IMR-90 (cell line): Measurements from ENCODE around the gene PRICKLE2. TPM values are rescaled to one million over a fixed set of nuclear protein-coding genes. Genes with fewer than 3 reads are reported as not detected.
A peak's percentile ranks its signal among the peaks of the same experiment; 100 is the strongest.

Experiments used
- ATAC-seq: fragments of 200-7000 bp; cut with Tn5 transposase; 2 replicates; pipeline ENCODE4 v1.9.1; 2020; ENCODE audit warnings: low read depth, mild to moderate bottlenecking, moderate library complexity
- Bru-seq: library from RNA; stranded (reverse); fragments of 400-500 nt; gene quantifications from one replicate; lab custom pipeline; 2021; lab: Mats Ljungman, UMichigan
- BruChase-seq, 2 experiments: library from RNA; stranded (reverse); fragments of 400-500 nt; gene quantifications; one replicate each; lab custom pipeline; 2021; lab: Mats Ljungman, UMichigan
- BruUV-seq: library from RNA; stranded (reverse); fragments of 400-500 nt; replicated peaks from 2 replicates; lab custom pipeline; 2021; lab: Mats Ljungman, UMichigan
- CTCF ChIA-PET: fragments of 300-600 bp; formaldehyde crosslinking; extraction: SDS; loops from one replicate; lab custom pipeline; 2021; ENCODE audit warnings: antibody characterized with exemption; lab: Yijun Ruan, JAX
- POLR2A ChIA-PET: fragments of 300-600 bp; sonication (Branson Sonifier 250); formaldehyde crosslinking; loops from one replicate; lab custom pipeline; 2022; ENCODE audit warnings: antibody characterized with exemption; ENCODE audit not compliant: unreplicated experiment; lab: Charles Lee
- DNase-seq: peaks from one replicate; pipeline ENCODE4 v3.0.0; 2013
- H2AFZ ChIP-seq: replicated peaks from 2 replicates; pipeline ENCODE3; 2013; ENCODE audit warnings: low read length, mild to moderate bottlenecking; ENCODE audit not compliant: poor library complexity
- H2AK5ac ChIP-seq: 2 replicates; pipeline ENCODE4 v1.6.1; 2013; ENCODE audit warnings: low read depth, low read length, inconsistent platforms
- H2AK9ac ChIP-seq: replicated peaks from 2 replicates; pipeline ENCODE3; 2013; ENCODE audit warnings: mild to moderate bottlenecking, low read depth, low read length, moderate library complexity; ENCODE audit not compliant: poor library complexity
- H2BK120ac ChIP-seq: 2 replicates; pipeline ENCODE4 v1.6.1; 2013; ENCODE audit warnings: low read depth, low read length, inconsistent platforms
- H2BK15ac ChIP-seq: 3 replicates; pipeline ENCODE4 v1.6.1; 2013; ENCODE audit warnings: low read depth, low read length, inconsistent platforms
- H2BK20ac ChIP-seq: 2 replicates; pipeline ENCODE4 v1.6.1; 2013; ENCODE audit warnings: low read depth, mild to moderate bottlenecking, inconsistent platforms, low read length, moderate library complexity
- H2BK5ac ChIP-seq: 2 replicates; pipeline ENCODE4 v1.6.1; 2013; ENCODE audit warnings: mild to moderate bottlenecking, low read depth, low read length, inconsistent platforms; ENCODE audit not compliant: poor library complexity, severe bottlenecking
- H3K14ac ChIP-seq: replicated peaks from 2 replicates; pipeline ENCODE4 v1.6.1; 2013; ENCODE audit warnings: low read depth, low read length, inconsistent platforms
- H3K18ac ChIP-seq: 2 replicates; pipeline ENCODE4 v1.6.1; 2013; ENCODE audit warnings: low read depth, low read length, control low read depth
- H3K23ac ChIP-seq: 2 replicates; pipeline ENCODE4 v1.6.1; 2013; ENCODE audit warnings: low read depth, low read length, inconsistent platforms
- H3K27ac ChIP-seq: 2 replicates; pipeline ENCODE4 v1.5.1; 2013; ENCODE audit warnings: mild to moderate bottlenecking, control low read depth, low read length; ENCODE audit not compliant: insufficient read depth
- H3K27me3 ChIP-seq: 2 replicates; pipeline ENCODE4 v1.6.1; 2013; ENCODE audit warnings: low read length; ENCODE audit not compliant: control insufficient read depth, insufficient read depth
- H3K36me3 ChIP-seq: 2 replicates; pipeline ENCODE4 v1.6.1; 2013; ENCODE audit warnings: low read length, mixed read lengths; ENCODE audit not compliant: control insufficient read depth, insufficient read depth
- H3K4ac ChIP-seq: 2 replicates; pipeline ENCODE4 v1.6.1; 2013; ENCODE audit warnings: low read depth, low read length, inconsistent platforms
- H3K4me1 ChIP-seq: 2 replicates; pipeline ENCODE4 v1.6.1; 2013; ENCODE audit warnings: low read length, mixed read lengths; ENCODE audit not compliant: control insufficient read depth, insufficient read depth
- H3K4me2 ChIP-seq: 2 replicates; pipeline ENCODE4 v1.6.1; 2013; ENCODE audit warnings: low read depth, mild to moderate bottlenecking, control low read depth, low read length, moderate library complexity
- H3K4me3 ChIP-seq: 2 replicates; pipeline ENCODE4 v1.5.1; 2013; ENCODE audit warnings: low read depth, mild to moderate bottlenecking, control low read depth, low read length, moderate library complexity; ENCODE audit not compliant: insufficient read depth
- H3K56ac ChIP-seq: 2 replicates; pipeline ENCODE4 v1.6.1; 2013; ENCODE audit warnings: low read length, inconsistent platforms; ENCODE audit not compliant: insufficient read depth; ENCODE audit errors: extremely low read depth
- H3K79me1 ChIP-seq, 2 experiments: 2 replicates each; pipeline ENCODE4 v1.6.1; 2013; ENCODE audit warnings: low read length in 2 of 2, inconsistent platforms in 1 of 2, low read depth in 1 of 2
- H3K9ac ChIP-seq: 2 replicates; pipeline ENCODE4 v1.6.1; 2013; ENCODE audit warnings: low read depth, low read length, control low read depth
- H3K9me1 ChIP-seq: 2 replicates; pipeline ENCODE4 v1.6.1; 2013; ENCODE audit warnings: low read length, inconsistent platforms; ENCODE audit not compliant: insufficient read depth
- H3K9me3 ChIP-seq: 2 replicates; pipeline ENCODE4 v1.6.1; 2013; ENCODE audit warnings: low read length; ENCODE audit not compliant: control insufficient read depth, insufficient read depth
- H4K20me1 ChIP-seq: 2 replicates; pipeline ENCODE4 v1.6.1; 2013; ENCODE audit warnings: low read length, inconsistent platforms; ENCODE audit not compliant: insufficient read depth
- H4K5ac ChIP-seq: 2 replicates; pipeline ENCODE4 v1.6.1; 2013; ENCODE audit warnings: mild to moderate bottlenecking, low read depth, low read length, control low read depth
- H4K8ac ChIP-seq, 2 experiments: 2 replicates each; pipeline ENCODE4 v1.6.1; 2013; ENCODE audit warnings: low read depth in 2 of 2, low read length in 2 of 2, control low read depth in 1 of 2, inconsistent platforms in 1 of 2
- H4K91ac ChIP-seq: 2 replicates; pipeline ENCODE4 v1.6.1; 2013; ENCODE audit warnings: low read depth, low read length, inconsistent platforms; ENCODE audit not compliant: insufficient read depth
- BHLHE40 ChIP-seq: fragments of 150-350 bp; IDR thresholded peaks from 2 replicates; pipeline ENCODE4 v1.6.1; 2016; ENCODE audit warnings: mild to moderate bottlenecking, low read depth, low read length
- CEBPB ChIP-seq: IDR thresholded peaks from 2 replicates; pipeline ENCODE4 v1.6.1; 2012; ENCODE audit warnings: low read depth, low read length, improper control_type of control experiment
- CTCF ChIP-seq: conservative IDR thresholded peaks from 2 replicates; pipeline ENCODE4 v1.5.1; 2012; ENCODE audit warnings: mild to moderate bottlenecking, low read depth, low read length, improper control_type of control experiment
- FOS ChIP-seq: fragments of 150-350 bp; IDR thresholded peaks from 2 replicates; pipeline ENCODE4 v1.6.1; 2016; ENCODE audit warnings: low read depth, low read length
- MAFK ChIP-seq: IDR thresholded peaks from 2 replicates; pipeline ENCODE4 v1.6.1; 2012; ENCODE audit warnings: low read depth, low read length, improper control_type of control experiment
- MXI1 ChIP-seq: IDR thresholded peaks from 2 replicates; pipeline ENCODE4 v1.6.1; 2012; ENCODE audit warnings: low read depth, mild to moderate bottlenecking, low read length, moderate library complexity, borderline replicate concordance
- POLR2A ChIP-seq: IDR thresholded peaks from 2 replicates; pipeline ENCODE4 v1.6.1; 2012; ENCODE audit warnings: mild to moderate bottlenecking, low read depth, low read length
- RCOR1 ChIP-seq: IDR thresholded peaks from 2 replicates; pipeline ENCODE4 v1.6.1; 2012; ENCODE audit warnings: mild to moderate bottlenecking, low read length, improper control_type of control experiment; ENCODE audit not compliant: insufficient replicate concordance
- RFX5 ChIP-seq: IDR thresholded peaks from 2 replicates; pipeline ENCODE4 v1.8.0; 2012; ENCODE audit warnings: low read depth, mild to moderate bottlenecking, low read length, moderate library complexity
- SMC3 ChIP-seq: fragments of 150-350 bp; IDR thresholded peaks from 2 replicates; pipeline ENCODE4 v1.6.1; 2016; ENCODE audit warnings: low read depth, mild to moderate bottlenecking, antibody characterized with exemption, low read length, moderate library complexity
- USF2 ChIP-seq: fragments of 150-350 bp; IDR thresholded peaks from 2 replicates; pipeline ENCODE4 v1.6.1; 2017; ENCODE audit warnings: mild to moderate bottlenecking, antibody characterized with exemption, low read length, low read depth
- WGBS, 2 experiments: methylation state at CpG; one replicate each; pipeline versions ENCODE4 v1.1.5 to v1.1.7; 2013; ENCODE audit warnings: missing lambda C conversion rate in 2 of 2; ENCODE audit not compliant: insufficient read length in 1 of 2; ENCODE audit errors: extremely low coverage in 2 of 2; 5-methylcytosine and 5-hydroxymethylcytosine counted together
- dilution Hi-C: fragments of 300-500 bp; cut with HindIII; formaldehyde crosslinking; loops from one replicate; pipeline ENCODE4 v1.14.3; 2018; ENCODE audit warnings: low sequenced_read_pairs; ENCODE audit not compliant: unreplicated experiment
- in situ Hi-C: fragments of 300-500 bp; cut with MboI; formaldehyde crosslinking; loops from 3 replicates; pipeline ENCODE4 v1.14.3; 2019; ENCODE audit warnings: low sequenced_read_pairs, inconsistent platforms, mixed read lengths
- intact Hi-C: fragments of 100-400 bp; cut with micrococcal nuclease; formaldehyde crosslinking; loops from 2 replicates; pipeline ENCODE4 v1.10.0; 2022
- long read RNA-seq: library from polyadenylated mRNA; unstranded; transcript quantifications from one replicate; pipeline ENCODE4 v2.0.0, GENCODE V29; 2021; ENCODE audit not compliant: unreplicated experiment
- polyA plus RNA-seq, 3 experiments: library from polyadenylated mRNA; depleted of rRNA; stranded (reverse); fragments of >200 nt; gene quantifications; 2 replicates each; pipeline ENCODE4 v1.2.3, GENCODE V29; 2012; ENCODE audit warnings: low replicate concordance in 1 of 3
- total RNA-seq: library from RNA; depleted of rRNA; stranded (reverse); fragments of >200 nt; gene quantifications from 2 replicates; pipeline ENCODE4 v1.2.3, GENCODE V29; 2012; rRNA removed

The PRICKLE2 gene
- total RNA-seq (14.2 and 16.7 TPM in 2 replicates), polyA plus RNA-seq (2012; rRNA removed) (4.1 TPM in 2 replicates), Bru-seq, nascent RNA (percentile 93 among the genes with signal in this experiment), BruChase-seq, experiment 1, labeled RNA remaining after a 6-hour chase (percentile 78 among the genes with signal in this experiment), BruChase-seq, experiment 2, labeled RNA remaining after a 2-hour chase (percentile 91 among the genes with signal in this experiment)
- polyA plus RNA-seq (2012; cell fraction: cytosol; rRNA removed): 2.0 and 2.4 TPM in 2 replicates
- polyA plus RNA-seq (2012; cell fraction: nucleus; rRNA removed; ENCODE audit: low replicate concordance): 12.8 and 23.0 TPM in 2 replicates
- long read RNA-seq, partial matches to known transcripts: 2 of 15 reads
- long read RNA-seq, other reads (novel, unspliced or antisense): 13 of 15 reads

DNA sequence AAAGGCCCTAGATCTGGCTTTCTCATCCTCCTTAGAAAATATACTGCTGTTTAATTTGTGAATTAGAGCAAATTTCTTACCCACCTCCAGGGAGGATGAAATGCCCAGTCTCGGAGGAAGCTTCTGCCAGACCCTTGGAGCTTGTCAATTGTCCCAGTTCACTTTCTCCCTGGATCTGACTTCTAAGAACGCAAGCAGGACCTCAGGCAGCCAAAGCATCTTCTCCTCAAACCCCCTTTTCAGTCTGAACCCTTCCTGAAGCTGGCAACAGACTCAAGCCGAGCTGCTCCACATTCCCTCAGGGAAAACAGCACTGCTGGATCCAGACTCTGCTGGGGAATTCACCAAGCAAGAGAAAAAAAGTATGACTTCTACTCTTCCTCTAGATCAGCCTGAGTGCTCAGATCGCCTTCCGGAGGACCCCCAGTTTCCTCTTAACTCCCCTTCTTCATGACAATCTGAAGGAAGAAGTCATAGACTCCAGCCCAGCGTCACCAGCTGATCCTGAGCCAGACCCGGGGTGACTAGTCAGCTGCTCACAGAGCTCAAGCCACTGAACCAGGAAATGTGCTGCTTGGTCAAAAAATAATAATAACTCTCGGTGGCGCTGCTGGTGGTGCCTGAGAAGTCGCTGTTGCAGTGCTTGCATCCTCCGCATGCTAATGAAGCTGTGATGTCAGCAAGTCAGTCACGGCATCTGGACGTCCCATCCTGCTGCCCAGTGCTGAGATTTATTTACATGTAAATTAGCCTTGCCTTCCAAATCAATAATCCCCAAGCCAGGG is at the start of gene PRICKLE2:
Gene PRICKLE2 (minus strand): TSS at position 641 of the 785 bp plus-strand sequence. CDS start 26,539 bp downstream, outside the sequence.
- dilution Hi-C loops: no loop called here
- TF ChIP-seq RCOR1: peak; percentile 59
- TF ChIP-seq CEBPB: peak; percentile 59
- peak; percentile 31; the same call in 1 of the 2 replicates for TF ChIP-seq SMC3
- TF ChIP-seq BHLHE40: no peak
- TF ChIP-seq POLR2A: peak; percentile 67
- TF ChIP-seq FOS: no peak
- peak; percentile 42; the same call in 1 of the 2 replicates for TF ChIP-seq MXI1
- TF ChIP-seq RFX5: no peak
- TF ChIP-seq CTCF: peak; percentile 49
- peak; percentile 51 for TF ChIP-seq USF2
- peak; percentile 67 for TF ChIP-seq MAFK

More for the DNA sequence above, at the start of gene PRICKLE2:
- Histone ChIP-seq H3K27ac (peak within 1 kb of the TSS; percentile 89), H3K27me3 (no peaks in the 10 kb centered on the region), H3K36me3 (peaks cover 2% of the 10 kb centered on the region), H3K9me1 (peaks cover 21% of the 10 kb centered on the region), H2BK5ac (peak within 1 kb of the TSS; percentile 73), H2BK20ac (peak within 1 kb of the TSS; percentile 68), H2AK5ac (peak within 1 kb of the TSS; percentile 91), H2BK120ac (peak within 1 kb of the TSS; percentile 82), H3K4me2 (peak within 1 kb of the TSS; percentile 70), H3K9ac (peak within 1 kb of the TSS; percentile 85), H3K14ac (peak within 1 kb of the TSS; percentile 79), H4K5ac (peak within 1 kb of the TSS; percentile 61), H3K4ac (peak within 1 kb of the TSS; percentile 89), H2AK9ac (peak within 1 kb of the TSS; percentile 29), H3K4me1 (peaks cover 32% of the 10 kb centered on the region), H4K91ac (peak within 1 kb of the TSS; percentile 83), H4K8ac (peak within 1 kb of the TSS; percentile 13 to 82; a peak in 3 of 4 replicates), H3K4me3 (peak within 1 kb of the TSS; percentile 38), H4K20me1 (peaks cover 17% of the 10 kb centered on the region), H3K23ac (peak within 1 kb of the TSS; percentile 82), H3K56ac (peak within 1 kb of the TSS; percentile 81), H3K79me1 (peaks cover 42 to 88% of the 10 kb centered on the region in 2 experiments), H3K9me3 (no peaks in the 10 kb centered on the region), H2AFZ (peak within 1 kb of the TSS; percentile 84), H3K18ac (peak within 1 kb of the TSS; percentile 43), H2BK15ac (peak within 1 kb of the TSS; percentile 50; the same call in 1 of the 3 replicates)
- BruUV-seq: no TSS peak
- ATAC-seq (peak; percentile 73), DNase-seq (peak; percentile 96)
- intact Hi-C loops (loop anchor here (2.0 to 5.0 kb wide), 5 partner anchors 48 to 257 kb away; no protein-coding TSS in a partner anchor), in situ Hi-C loops (loop anchor here (25.0 kb wide), 1 partner anchor 188 kb away; no protein-coding TSS in a partner anchor)
- 23% methylated on average over 5 of the region's 13 CpGs; no CpG with 5 or more reads in 1 of the 2 experiments for WGBS, 2 experiments
- ChIA-PET CTCF (interaction anchor here (0.7 to 1.7 kb wide), 8 partner anchors 9 to 194 kb away, joined by 3 to 7 read pairs (median 4); no protein-coding TSS in a partner anchor), POLR2A (no interaction called here)
